Left ventricle myocardium inferior (tissue), 1 donor: Measurements from ENCODE around the gene SEH1L. TPM values are rescaled to one million over a fixed set of nuclear protein-coding genes. Genes with fewer than 3 reads are reported as not detected.
A peak's percentile ranks its signal among the peaks of the same experiment; 100 is the strongest.

ENCODE experiments used
- DNase-seq: peaks from one replicate; pipeline ENCODE4 v3.0.0-alpha.2; 2020
- H3K27ac ChIP-seq: fragments of 200-600 bp; replicated peaks from 2 replicates; pipeline ENCODE4 v1.8.0; 2021
- H3K27me3 ChIP-seq: fragments of 200-600 bp; 2 replicates; pipeline ENCODE4 v1.8.0; 2021; ENCODE audit warnings: low read depth
- H3K36me3 ChIP-seq: fragments of 200-600 bp; 2 replicates; pipeline ENCODE4 v1.8.0; 2021
- H3K4me1 ChIP-seq: fragments of 200-600 bp; 2 replicates; pipeline ENCODE4 v1.8.0; 2021
- H3K4me3 ChIP-seq: fragments of 200-600 bp; 2 replicates; pipeline ENCODE4 v1.8.0; 2021; ENCODE audit warnings: mild to moderate bottlenecking, moderate library complexity
- H3K9me3 ChIP-seq: fragments of 200-600 bp; replicated peaks from 2 replicates; pipeline ENCODE4 v1.8.0; 2021
- intact Hi-C: fragments of 100-400 bp; cut with micrococcal nuclease; formaldehyde crosslinking; loops from one replicate; pipeline ENCODE4 v1.11.0; 2022
- total RNA-seq: library from RNA; stranded (reverse); fragmentation: NEBNext Ultra II Directional; extraction: Animal tissue kit (Norgen Biotek cat#: 25700); gene quantifications from one replicate; pipeline ENCODE4 v1.2.1, GENCODE V29; 2021
- TF ChIP-seq, protein P1 (sequence below): fragments of 200-600 bp; IDR thresholded peaks from 2 replicates; pipeline ENCODE4 v1.8.0; 2021; ENCODE audit warnings: antibody characterized with exemption, mild to moderate bottlenecking, borderline replicate concordance
- donor health status: DM: no; HTN: yes; CAD: no; lungs with severe emphysema.

The SEH1L gene
- total RNA-seq, 1 donor from 2014 or later = 18.1 TPM

DNA sequence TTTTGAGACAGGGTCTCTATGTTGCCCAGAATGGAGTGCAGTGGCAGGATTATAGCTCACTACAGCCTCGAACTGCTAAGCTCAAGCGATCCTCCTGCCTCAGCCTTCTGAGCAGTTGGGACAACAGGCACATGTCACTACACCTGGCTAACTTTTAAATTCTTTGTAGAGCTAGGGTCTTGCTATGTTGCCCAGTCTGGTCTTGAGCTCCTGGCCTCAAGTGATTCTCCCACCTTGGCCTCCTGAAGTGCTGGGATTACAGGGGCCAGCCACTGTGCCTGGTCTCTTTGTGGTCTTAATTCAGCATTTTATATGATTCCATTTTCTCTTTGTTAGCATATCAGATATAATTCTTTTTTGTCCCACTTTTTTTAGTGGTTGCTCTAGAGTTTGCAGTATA is 77.4 kb downstream of the SEH1L start:
- Histone ChIP-seq H3K4me3 (no peak overlapping the region), H3K27me3 (no peaks in the 10 kb centered on the region), H3K9me3 (peaks cover 11% of the 10 kb centered on the region), H3K4me1 (peaks cover 32% of the 10 kb centered on the region), H3K36me3 (peaks cover 43% of the 10 kb centered on the region), H3K27ac (no peak overlapping the region)
- intact Hi-C loops = no loop called here
- DNase-seq = no peak
- TF ChIP-seq, protein P1, sequence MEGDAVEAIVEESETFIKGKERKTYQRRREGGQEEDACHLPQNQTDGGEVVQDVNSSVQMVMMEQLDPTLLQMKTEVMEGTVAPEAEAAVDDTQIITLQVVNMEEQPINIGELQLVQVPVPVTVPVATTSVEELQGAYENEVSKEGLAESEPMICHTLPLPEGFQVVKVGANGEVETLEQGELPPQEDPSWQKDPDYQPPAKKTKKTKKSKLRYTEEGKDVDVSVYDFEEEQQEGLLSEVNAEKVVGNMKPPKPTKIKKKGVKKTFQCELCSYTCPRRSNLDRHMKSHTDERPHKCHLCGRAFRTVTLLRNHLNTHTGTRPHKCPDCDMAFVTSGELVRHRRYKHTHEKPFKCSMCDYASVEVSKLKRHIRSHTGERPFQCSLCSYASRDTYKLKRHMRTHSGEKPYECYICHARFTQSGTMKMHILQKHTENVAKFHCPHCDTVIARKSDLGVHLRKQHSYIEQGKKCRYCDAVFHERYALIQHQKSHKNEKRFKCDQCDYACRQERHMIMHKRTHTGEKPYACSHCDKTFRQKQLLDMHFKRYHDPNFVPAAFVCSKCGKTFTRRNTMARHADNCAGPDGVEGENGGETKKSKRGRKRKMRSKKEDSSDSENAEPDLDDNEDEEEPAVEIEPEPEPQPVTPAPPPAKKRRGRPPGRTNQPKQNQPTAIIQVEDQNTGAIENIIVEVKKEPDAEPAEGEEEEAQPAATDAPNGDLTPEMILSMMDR = no peak

DNA sequence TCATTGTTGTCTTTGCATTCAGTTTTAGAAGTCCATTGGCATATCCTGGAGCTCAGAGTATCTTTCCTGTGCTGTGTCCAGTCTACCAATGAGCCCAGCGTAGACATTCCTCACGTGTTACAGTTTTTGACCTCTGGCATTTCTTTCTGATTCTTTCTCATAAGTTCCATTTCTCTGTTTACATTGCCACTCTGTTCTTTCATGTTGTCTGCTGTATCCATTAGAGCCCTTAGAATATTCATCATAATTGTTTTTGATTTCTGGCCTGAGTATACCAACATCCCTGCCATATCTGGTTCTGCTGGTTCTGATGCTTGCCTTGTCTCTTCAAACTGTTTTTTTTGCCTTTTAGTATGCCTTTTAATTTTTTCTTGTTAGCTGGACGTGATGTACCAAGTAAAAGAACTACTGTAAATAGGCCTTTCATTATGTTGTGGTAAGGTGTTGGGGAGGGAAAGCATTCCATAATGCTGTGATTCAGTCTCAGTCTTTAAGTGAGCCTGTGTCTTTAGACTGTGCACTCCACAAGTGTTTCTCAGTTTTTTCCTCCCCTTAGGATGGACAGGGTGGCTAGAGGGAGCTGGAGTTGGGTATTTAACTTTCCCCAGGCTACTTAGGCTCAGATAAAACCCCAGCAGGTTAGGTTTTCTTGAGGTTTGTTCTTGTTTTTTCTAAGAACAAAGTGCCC is 78.9 kb downstream of the SEH1L start:
- Histone ChIP-seq H3K27ac (peak overlapping the region; percentile 78), H3K9me3 (peaks cover 11% of the 10 kb centered on the region), H3K36me3 (peaks cover 40% of the 10 kb centered on the region), H3K4me1 (peaks cover 32% of the 10 kb centered on the region), H3K27me3 (no peaks in the 10 kb centered on the region), H3K4me3 (no peak overlapping the region)
- no peak for DNase-seq
- intact Hi-C loops = no loop called here
- TF ChIP-seq, protein P1 = no peak

DNA sequence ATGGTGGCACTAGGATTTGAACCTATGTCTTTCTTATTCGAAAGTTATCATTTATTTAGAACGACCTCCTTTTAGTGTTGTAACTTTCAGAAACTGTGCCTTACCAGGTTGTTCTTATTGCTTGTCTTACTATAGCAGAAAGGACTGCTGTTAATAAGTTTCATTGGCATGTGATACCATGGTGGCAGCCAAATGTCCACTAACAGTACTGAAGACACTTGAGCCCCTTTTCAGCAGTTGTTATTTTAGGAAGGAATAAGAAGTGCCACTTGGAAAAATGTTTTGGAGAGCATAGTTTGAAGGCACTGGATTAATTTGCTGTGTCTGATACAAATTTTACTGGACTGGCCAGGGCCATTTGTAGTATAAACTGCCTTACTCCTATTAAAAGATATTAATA is 81.1 kb downstream of the SEH1L start:
- TF ChIP-seq, protein P1 = no peak
- H3K4me3 ChIP-seq = no peak overlapping the region
- peak overlapping the region; percentile 78 for H3K27ac ChIP-seq
- intact Hi-C loops = no loop called here
- peaks cover 36% of the 10 kb centered on the region for H3K36me3 ChIP-seq
- DNase-seq = no peak
- H3K27me3 ChIP-seq = no peaks in the 10 kb centered on the region
- peaks cover 32% of the 10 kb centered on the region for H3K4me1 ChIP-seq
- H3K9me3 ChIP-seq = no peaks in the 10 kb centered on the region

DNA sequence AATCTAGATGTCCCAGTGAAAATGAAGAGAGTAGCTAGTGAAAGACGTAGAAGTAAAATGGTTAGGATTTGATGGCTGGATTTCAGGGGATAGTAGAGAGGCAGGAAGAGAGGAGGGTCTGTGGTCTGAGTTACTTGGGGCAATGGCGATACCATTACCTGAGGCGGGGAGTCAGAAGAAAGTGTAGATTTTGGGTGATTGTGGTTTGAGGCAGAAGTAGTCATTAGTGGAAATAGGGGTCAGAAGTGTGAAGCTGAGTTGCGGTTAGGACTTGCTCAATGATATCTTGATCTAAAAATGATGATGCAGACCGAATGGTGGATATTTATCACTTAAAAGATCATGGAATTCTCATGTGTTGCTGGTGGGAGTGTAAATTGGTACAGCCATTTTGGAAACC is 84.4 kb downstream of the SEH1L start:
- no peak overlapping the region for H3K4me3 ChIP-seq
- DNase-seq = no peak
- intact Hi-C loops = no loop called here
- no peaks in the 10 kb centered on the region for H3K27me3 ChIP-seq
- TF ChIP-seq, protein P1 = no peak
- peaks cover 23% of the 10 kb centered on the region for H3K4me1 ChIP-seq
- H3K9me3 ChIP-seq = no peaks in the 10 kb centered on the region
- H3K27ac ChIP-seq = no peak overlapping the region
- H3K36me3 ChIP-seq = peaks cover 41% of the 10 kb centered on the region

DNA sequence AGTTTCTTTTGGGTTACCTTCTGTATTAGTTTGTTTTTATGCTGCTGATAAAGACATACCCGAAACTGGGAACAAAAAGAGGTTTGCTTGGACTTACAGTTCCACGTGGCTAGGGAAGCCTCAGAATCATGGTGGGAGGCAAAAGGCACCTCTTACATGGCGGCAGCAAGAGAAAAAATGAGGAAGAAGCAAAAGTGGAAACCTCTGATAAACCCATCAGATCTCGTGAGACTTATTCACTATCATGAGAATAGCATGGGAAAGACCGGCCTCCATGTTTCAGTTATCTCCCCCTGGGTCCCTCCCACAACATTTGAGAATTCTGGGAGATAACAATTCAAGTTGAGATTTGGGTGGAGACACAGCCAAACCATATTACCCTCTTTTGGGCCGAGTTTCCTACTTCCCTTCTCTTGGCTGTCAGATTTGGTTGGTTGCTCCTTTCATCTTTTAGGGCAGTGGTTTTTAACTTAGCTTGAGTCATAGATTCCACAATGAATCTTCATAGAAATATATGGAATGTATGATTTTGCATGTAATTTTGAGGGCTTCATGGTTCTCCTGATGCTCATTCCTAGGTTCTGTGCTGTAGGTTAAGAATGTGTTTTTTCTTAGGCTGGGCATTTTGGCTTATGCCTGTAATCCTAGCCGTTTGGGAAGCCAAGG is 87.6 kb downstream of the SEH1L start:
- no peak overlapping the region for H3K27ac ChIP-seq
- TF ChIP-seq, protein P1 = no peak
- DNase-seq = no peak
- intact Hi-C loops = no loop called here
- no peaks in the 10 kb centered on the region for H3K27me3 ChIP-seq
- peaks cover 7% of the 10 kb centered on the region for H3K4me1 ChIP-seq
- H3K9me3 ChIP-seq = no peaks in the 10 kb centered on the region
- peaks cover 40% of the 10 kb centered on the region for H3K36me3 ChIP-seq
- no peak overlapping the region for H3K4me3 ChIP-seq
